K562 (cell line): ENCODE measurements around the gene VPS11. TPM values are rescaled to one million over a fixed set of nuclear protein-coding genes. Genes with fewer than 3 reads are reported as not detected.
A peak's percentile ranks its signal among the peaks of the same experiment; 100 is the strongest.

Experiments used
- DNMT1 ChIP-seq: fragments of 450-650 bp; IDR thresholded peaks from 2 replicates; pipeline ENCODE4 v1.6.1; 2016; ENCODE audit warnings: antibody characterized with exemption, mild to moderate bottlenecking
- EP300 ChIP-seq: IDR thresholded peaks from 2 replicates; pipeline ENCODE4 v1.6.1; 2012; ENCODE audit warnings: low read length, improper control_type of control experiment
- JUN ChIP-seq, 2 experiments: sonication (generic) in 1 of 2; formaldehyde crosslinking in 1 of 2; IDR thresholded peaks; 2 replicates each; pipeline versions ENCODE4 v1.6.1 to v1.8.0; 2012 to 2022; ENCODE audit warnings: borderline replicate concordance in 2 of 2, mild to moderate bottlenecking in 2 of 2, improper control_type of control experiment in 1 of 2, low read depth in 1 of 2, low read length in 1 of 2, missing genetic modification reagents in 1 of 2
- MAX ChIP-seq: sonication (generic); formaldehyde crosslinking; IDR thresholded peaks from 2 replicates; pipeline ENCODE4 v1.9.0; 2022; ENCODE audit warnings: mild to moderate bottlenecking, missing genetic modification reagents
- NONO ChIP-seq, 2 experiments: fragments of 200-400 bp in 1 of 2; fragments of 450-650 bp in 1 of 2; formaldehyde crosslinking in 1 of 2; IDR thresholded peaks; 2 replicates each; pipeline ENCODE4 v1.6.1; 2017; ENCODE audit warnings: low read depth in 2 of 2, mild to moderate bottlenecking in 2 of 2, moderate library complexity in 2 of 2, low read length in 1 of 2
- NRF1 ChIP-seq, 2 experiments: fragments of 450-650 bp; IDR thresholded peaks in 1 of 2; conservative IDR thresholded peaks in 1 of 2; 2 replicates each; pipeline ENCODE4 v1.6.1; 2014; ENCODE audit warnings: mild to moderate bottlenecking in 2 of 2
- SRSF9 ChIP-seq: fragments of 200-400 bp; formaldehyde crosslinking; IDR thresholded peaks from 2 replicates; pipeline ENCODE4 v1.6.1; 2017; ENCODE audit warnings: low read depth, low read length, borderline replicate concordance
- TAF7 ChIP-seq: fragments of 450-650 bp; IDR thresholded peaks from 2 replicates; pipeline ENCODE4 v1.6.1; 2016; ENCODE audit warnings: missing genetic modification characterization, missing compliant biosample characterization
- U2AF2 ChIP-seq: fragments of 200-400 bp; formaldehyde crosslinking; optimal IDR thresholded peaks from 2 replicates; pipeline ENCODE3; 2017; ENCODE audit warnings: low read depth, mild to moderate bottlenecking, low read length
- ZFP30 ChIP-seq: fragments of 250-450 bp; sonication (Bioruptor Pico); IDR thresholded peaks from 2 replicates; pipeline ENCODE4 v1.8.0; 2022; ENCODE audit warnings: moderate library complexity, mild to moderate bottlenecking, inconsistent platforms, borderline replicate concordance
- ZNF655 ChIP-seq: fragments of 250-450 bp; sonication (Bioruptor Pico); IDR thresholded peaks from 2 replicates; pipeline ENCODE4 v1.5.0; 2021
- ZNF740 ChIP-seq, 3 experiments: fragments of 200-800 bp in 1 of 3; sonication (Bioruptor generic) in 1 of 3; sonication (generic) in 1 of 3; formaldehyde crosslinking in 1 of 3; IDR thresholded peaks; 2 replicates each; pipeline versions ENCODE4 v1.6.1 to v1.8.0; 2016 to 2022; ENCODE audit warnings: mild to moderate bottlenecking in 2 of 3, missing compliant biosample characterization in 2 of 3, missing genetic modification characterization in 2 of 3, missing genetic modification reagents in 1 of 3
- ZNF785 ChIP-seq: fragments of 250-450 bp; sonication (Bioruptor Pico); IDR thresholded peaks from 2 replicates; pipeline ENCODE4 v1.4.0; 2020; ENCODE audit warnings: mild to moderate bottlenecking
- polyA plus RNA-seq, 8 experiments: library from polyadenylated mRNA; depleted of rRNA in 4 of 8; stranded (reverse) in 5 of 8; unstranded in 3 of 8; fragments of >200 nt; fragmentation: Nextera tagmentation in 2 of 8; fragmentation: Illumina TruSeq in 1 of 8; extraction: Ambion mirVana in 2 of 8; extraction: Trizol in 1 of 8; gene quantifications; 2 replicates each; pipeline versions ENCODE4 v1.2.1 to v1.2.3, GENCODE V29; 2011 to 2014; ENCODE audit warnings: inconsistent platforms in 1 of 8, missing spikeins in 1 of 8
- total RNA-seq, 7 experiments: library from RNA; depleted of rRNA in 6 of 7; stranded (reverse); fragments of >200 nt in 6 of 7; fragmentation: Illumina TruSeq in 2 of 7; extraction: Trizol in 2 of 7; gene quantifications; 2 replicates each; pipeline versions ENCODE4 v1.2.1 to v1.2.3, GENCODE V29; 2011 to 2021; ENCODE audit warnings: low replicate concordance in 1 of 7
- TF ChIP-seq, protein P1 (sequence below): fragments of 250-450 bp; sonication (Bioruptor Pico); IDR thresholded peaks from 2 replicates; pipeline ENCODE4 v1.4.0; 2020
- TF ChIP-seq, protein P2 (sequence below): fragments of 200-800 bp; sonication (Bioruptor generic); IDR thresholded peaks from 2 replicates; pipeline ENCODE4 v1.6.1; 2017; ENCODE audit warnings: missing genetic modification characterization, missing compliant biosample characterization

The VPS11 gene
- total and polyA plus RNA-seq, 9 of the 15 experiments (the other 6 are each of a cell fraction or from before 2014, with no cell fraction given): 14.1 to 35.5 (median 27.5) TPM

- TF ChIP-seq, protein P1, sequence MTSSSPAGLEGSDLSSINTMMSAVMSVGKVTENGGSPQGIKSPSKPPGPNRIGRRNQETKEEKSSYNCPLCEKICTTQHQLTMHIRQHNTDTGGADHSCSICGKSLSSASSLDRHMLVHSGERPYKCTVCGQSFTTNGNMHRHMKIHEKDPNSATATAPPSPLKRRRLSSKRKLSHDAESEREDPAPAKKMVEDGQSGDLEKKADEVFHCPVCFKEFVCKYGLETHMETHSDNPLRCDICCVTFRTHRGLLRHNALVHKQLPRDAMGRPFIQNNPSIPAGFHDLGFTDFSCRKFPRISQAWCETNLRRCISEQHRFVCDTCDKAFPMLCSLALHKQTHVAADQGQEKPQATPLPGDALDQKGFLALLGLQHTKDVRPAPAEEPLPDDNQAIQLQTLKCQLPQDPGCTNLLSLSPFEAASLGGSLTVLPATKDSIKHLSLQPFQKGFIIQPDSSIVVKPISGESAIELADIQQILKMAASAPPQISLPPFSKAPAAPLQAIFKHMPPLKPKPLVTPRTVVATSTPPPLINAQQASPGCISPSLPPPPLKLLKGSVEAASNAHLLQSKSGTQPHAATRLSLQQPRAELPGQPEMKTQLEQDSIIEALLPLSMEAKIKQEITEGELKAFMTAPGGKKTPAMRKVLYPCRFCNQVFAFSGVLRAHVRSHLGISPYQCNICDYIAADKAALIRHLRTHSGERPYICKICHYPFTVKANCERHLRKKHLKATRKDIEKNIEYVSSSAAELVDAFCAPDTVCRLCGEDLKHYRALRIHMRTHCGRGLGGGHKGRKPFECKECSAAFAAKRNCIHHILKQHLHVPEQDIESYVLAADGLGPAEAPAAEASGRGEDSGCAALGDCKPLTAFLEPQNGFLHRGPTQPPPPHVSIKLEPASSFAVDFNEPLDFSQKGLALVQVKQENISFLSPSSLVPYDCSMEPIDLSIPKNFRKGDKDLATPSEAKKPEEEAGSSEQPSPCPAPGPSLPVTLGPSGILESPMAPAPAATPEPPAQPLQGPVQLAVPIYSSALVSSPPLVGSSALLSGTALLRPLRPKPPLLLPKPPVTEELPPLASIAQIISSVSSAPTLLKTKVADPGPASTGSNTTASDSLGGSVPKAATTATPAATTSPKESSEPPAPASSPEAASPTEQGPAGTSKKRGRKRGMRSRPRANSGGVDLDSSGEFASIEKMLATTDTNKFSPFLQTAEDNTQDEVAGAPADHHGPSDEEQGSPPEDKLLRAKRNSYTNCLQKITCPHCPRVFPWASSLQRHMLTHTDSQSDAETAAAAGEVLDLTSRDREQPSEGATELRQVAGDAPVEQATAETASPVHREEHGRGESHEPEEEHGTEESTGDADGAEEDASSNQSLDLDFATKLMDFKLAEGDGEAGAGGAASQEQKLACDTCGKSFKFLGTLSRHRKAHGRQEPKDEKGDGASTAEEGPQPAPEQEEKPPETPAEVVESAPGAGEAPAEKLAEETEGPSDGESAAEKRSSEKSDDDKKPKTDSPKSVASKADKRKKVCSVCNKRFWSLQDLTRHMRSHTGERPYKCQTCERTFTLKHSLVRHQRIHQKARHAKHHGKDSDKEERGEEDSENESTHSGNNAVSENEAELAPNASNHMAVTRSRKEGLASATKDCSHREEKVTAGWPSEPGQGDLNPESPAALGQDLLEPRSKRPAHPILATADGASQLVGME (CRISPR knock-in tag): 0 out of 2 replicates have a peak, but pooled peaks have one; percentile 8
- TF ChIP-seq JUN (IDR thresholded peaks at IDR 0.05; ENCODE audit: borderline replicate concordance, low read depth, low read length) (peak; percentile 52; the same call in 1 of the 2 replicates), JUN (CRISPR knock-in tag; IDR thresholded peaks at IDR 0.05; ENCODE audit: borderline replicate concordance) (no peak), ZNF785 (CRISPR knock-in tag) (no peak), TAF7 (peak; percentile 85), ZNF655 (CRISPR knock-in tag) (no peak), ZFP30 (CRISPR knock-in tag) (no peak), ZNF740 (CRISPR knock-in tag; IDR thresholded peaks at IDR 0.05) (no peak), ZNF740 (tag; IDR thresholded peaks at IDR 0.05) (no peak), EP300 (0 out of 2 replicates have a peak, but pooled peaks have one; percentile 21), NONO (IDR thresholded peaks at IDR 0.05; ENCODE audit: low read depth in 2 of 2, low read length in 1 of 2) (no peak), DNMT1 (no peak), MAX (CRISPR knock-in tag) (peak; percentile 81), NRF1 (conservative IDR thresholded peaks at IDR 0.05 in 1 of 2, IDR thresholded peaks at IDR 0.05 in 1 of 2) (peak; percentile 71 to 77; a peak in 3 of 4 replicates), U2AF2 (no peak), SRSF9 (no peak)
- TF ChIP-seq, protein P2, sequence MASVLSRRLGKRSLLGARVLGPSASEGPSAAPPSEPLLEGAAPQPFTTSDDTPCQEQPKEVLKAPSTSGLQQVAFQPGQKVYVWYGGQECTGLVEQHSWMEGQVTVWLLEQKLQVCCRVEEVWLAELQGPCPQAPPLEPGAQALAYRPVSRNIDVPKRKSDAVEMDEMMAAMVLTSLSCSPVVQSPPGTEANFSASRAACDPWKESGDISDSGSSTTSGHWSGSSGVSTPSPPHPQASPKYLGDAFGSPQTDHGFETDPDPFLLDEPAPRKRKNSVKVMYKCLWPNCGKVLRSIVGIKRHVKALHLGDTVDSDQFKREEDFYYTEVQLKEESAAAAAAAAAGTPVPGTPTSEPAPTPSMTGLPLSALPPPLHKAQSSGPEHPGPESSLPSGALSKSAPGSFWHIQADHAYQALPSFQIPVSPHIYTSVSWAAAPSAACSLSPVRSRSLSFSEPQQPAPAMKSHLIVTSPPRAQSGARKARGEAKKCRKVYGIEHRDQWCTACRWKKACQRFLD (CRISPR knock-in tag): 0 out of 2 replicates have a peak, but pooled peaks have one; percentile 10
Observed at GRCh38 chr11:119067371-119068222, at the start of gene VPS11 (continued).
